Thoracic aorta (tissue), 2 donors: ENCODE results near the gene PCDH20. TPM values are rescaled to one million over a fixed set of nuclear protein-coding genes. Genes with fewer than 3 reads are reported as not detected.

ENCODE experiments used
- ATAC-seq: fragments of 150-250 bp; one replicate; pipeline ENCODE4 v1.8.0; 2017; ENCODE audit warnings: low read depth; ENCODE audit not compliant: insufficient number of reproducible peaks, low FRiP score
- DNase-seq: peaks from one replicate; pipeline ENCODE4 v3.0.0-alpha.2; 2020; ENCODE audit warnings: low spot score
- H3K27ac ChIP-seq, 2 donors: fragments of 200-600 bp; sonication (generic); 1 replicate in 1 of 2; 2 replicates in 1 of 2; pipeline ENCODE4 v1.5.1; 2016; ENCODE audit warnings: mild to moderate bottlenecking in 2 of 2, moderate library complexity in 2 of 2
- H3K27me3 ChIP-seq: fragments of 200-600 bp; sonication (generic); replicated peaks from 2 replicates; pipeline ENCODE4 v1.6.0; 2016; ENCODE audit warnings: mild to moderate bottlenecking; ENCODE audit not compliant: insufficient read depth
- H3K36me3 ChIP-seq: fragments of 200-600 bp; sonication (generic); one replicate; pipeline ENCODE4 v1.5.1; 2016
- H3K4me1 ChIP-seq, 2 donors: fragments of 200-600 bp; sonication (generic); 1 replicate in 1 of 2; 2 replicates in 1 of 2; pipeline versions ENCODE4 v1.5.1 to v1.6.0; 2016; ENCODE audit warnings: low read depth in 2 of 2, mild to moderate bottlenecking in 1 of 2; ENCODE audit not compliant: control insufficient read depth in 1 of 2
- H3K4me3 ChIP-seq: fragments of 200-600 bp; sonication (generic); 2 replicates; pipeline ENCODE4 v1.5.1; 2016; ENCODE audit warnings: mild to moderate bottlenecking
- H3K9me3 ChIP-seq: fragments of 200-600 bp; sonication (generic); 2 replicates; pipeline ENCODE4 v1.5.1; 2016
- CTCF ChIP-seq: fragments of 200-600 bp; sonication (generic); IDR thresholded peaks from one replicate; pipeline ENCODE4 v1.5.1; 2019; ENCODE audit warnings: antibody characterized with exemption
- total RNA-seq, 2 donors: library from RNA; depleted of rRNA; stranded (reverse); fragments of >200 nt; gene quantifications; one replicate each; pipeline versions ENCODE4 v1.1.0 to v1.2.3, GENCODE V29; 2016

Gene PCDH20
- total RNA-seq, 2 donors from 2014 or later: 10.6 to 12.0 TPM

- Histone ChIP-seq H3K27ac (no peak overlapping the region), H3K27me3 (no peaks in the 10 kb centered on the region), H3K9me3 (no peaks in the 10 kb centered on the region), H3K4me1 (peaks cover 0 to 10% of the 10 kb centered on the region in 2 donors), H3K36me3 (no peaks in the 10 kb centered on the region), H3K4me3 (no peak overlapping the region)
- no peak for TF ChIP-seq CTCF
- DNase-seq (no peak), ATAC-seq (no peak)
Measured at GRCh38 chr13:61417086-61417570, 1.5 kb upstream of the PCDH20 start.

GRCh38 chr13:61415058-61415721, 459 bp downstream of the PCDH20 start:
- TF ChIP-seq CTCF: no peak
- peaks cover 0 to 10% of the 10 kb centered on the region in 2 donors for H3K4me1 ChIP-seq
- H3K27me3 ChIP-seq: no peaks in the 10 kb centered on the region
- no peaks in the 10 kb centered on the region for H3K9me3 ChIP-seq
- ATAC-seq (peak; percentile 54), DNase-seq (no peak)
- no peaks in the 10 kb centered on the region for H3K36me3 ChIP-seq
- peak overlapping the region; percentile 30 to 42 for H3K27ac ChIP-seq
- H3K4me3 ChIP-seq: peak overlapping the region; percentile 79

- peak overlapping the region in 1 of 2 donors; percentile 42 for H3K27ac ChIP-seq
- ATAC-seq: no peak
Measured at GRCh38 chr13:61414686-61415057, 977 bp downstream of the PCDH20 start.

GRCh38 chr13:61413572-61414535, 1.8 kb downstream of the PCDH20 start:
- Histone ChIP-seq H3K9me3 (no peaks in the 10 kb centered on the region), H3K27me3 (no peaks in the 10 kb centered on the region), H3K4me3 (peak overlapping the region; percentile 79), H3K36me3 (no peaks in the 10 kb centered on the region), H3K4me1 (peaks cover 0 to 10% of the 10 kb centered on the region in 2 donors), H3K27ac (no peak overlapping the region)
- ATAC-seq (no peak), DNase-seq (no peak)
- TF ChIP-seq CTCF: no peak

More at GRCh38 chr13:61414686-61415057, 977 bp downstream of the PCDH20 start:
- Histone ChIP-seq H3K4me1 (peaks cover 0 to 10% of the 10 kb centered on the region in 2 donors), H3K4me3 (peak overlapping the region; percentile 79), H3K36me3 (no peaks in the 10 kb centered on the region), H3K9me3 (no peaks in the 10 kb centered on the region), H3K27me3 (no peaks in the 10 kb centered on the region)
- DNase-seq: no peak
- no peak for TF ChIP-seq CTCF
